GM12801 (cell line): ENCODE results near the gene NEMP2.

ENCODE experiments used
- CTCF ChIP-seq: IDR thresholded peaks from one replicate; pipeline ENCODE4 v1.5.1; 2011; ENCODE audit warnings: control low read depth; ENCODE audit not compliant: insufficient read length; ENCODE audit errors: extremely low read depth

NEMP2 gene

GRCh38 chr2:190519975-190520767 is 14.4 kb downstream of the NEMP2 start:
- no peak for TF ChIP-seq CTCF

GRCh38 chr2:190517468-190517867 is 17.1 kb downstream of the NEMP2 start:
- TF ChIP-seq CTCF, result no peak

DNA sequence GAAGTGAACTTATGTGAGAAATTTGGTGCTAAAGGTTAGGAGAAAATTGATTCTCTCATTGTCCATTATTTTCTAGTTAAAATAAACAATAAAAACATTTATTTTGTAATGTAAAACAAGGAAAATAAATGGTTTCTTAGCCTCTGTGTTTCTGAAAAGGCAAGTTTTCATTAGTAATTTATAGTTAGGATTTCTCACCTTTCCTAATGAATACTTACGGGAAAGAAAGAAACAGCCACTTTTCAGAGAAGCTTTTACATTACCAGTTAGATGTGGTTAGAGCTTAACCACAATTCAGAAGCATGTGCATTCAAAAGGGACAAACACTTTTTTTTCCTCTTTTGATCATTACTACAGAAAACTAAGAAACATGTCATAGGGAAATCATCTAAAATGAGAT is 18.8 kb downstream of the NEMP2 start:
- TF ChIP-seq CTCF, result no peak

- no peak for TF ChIP-seq CTCF
Observed at GRCh38 chr2:190514676-190515075, 19.8 kb downstream of the NEMP2 start.

- no peak for TF ChIP-seq CTCF
Observed at GRCh38 chr2:190513877-190514276, 20.6 kb downstream of the NEMP2 start.

GRCh38 chr2:190512539-190513095 is 21.9 kb downstream of the NEMP2 start:
- TF ChIP-seq CTCF, result no peak

- no peak for TF ChIP-seq CTCF
Observed at GRCh38 chr2:190511104-190511503, 23.4 kb downstream of the NEMP2 start.
